Stimulated activated CD8-positive, alpha-beta memory T cell treated with anti-CD3 and anti-CD28 coated beads, Interleukin-4, amount 100 ng/mL, for 48 hours (primary cell): ENCODE results near the gene NALCN.

ENCODE experiments used
- DNase-seq: peaks from one replicate; pipeline ENCODE4 v3.0.0-alpha.2; 2020

The NALCN gene

GRCh38 chr13:101190337-101190736 lies 226.0 kb downstream of the NALCN start:
- no peak for DNase-seq

- no peak for DNase-seq
Observed at GRCh38 chr13:101185606-101186005, 230.7 kb downstream of the NALCN start.

- DNase-seq = no peak
Observed at GRCh38 chr13:101181076-101181685, 235.1 kb downstream of the NALCN start.

GRCh38 chr13:101179021-101179420 lies 237.3 kb downstream of the NALCN start:
- no peak for DNase-seq

GRCh38 chr13:101178406-101178805 lies 237.9 kb downstream of the NALCN start:
- DNase-seq = no peak

GRCh38 chr13:101170306-101170705 lies 246.0 kb downstream of the NALCN start:
- DNase-seq = no peak

- DNase-seq = no peak
Observed at GRCh38 chr13:101157261-101157660, 259.0 kb downstream of the NALCN start.

GRCh38 chr13:101155920-101156319 lies 260.4 kb downstream of the NALCN start:
- no peak for DNase-seq

- no peak for DNase-seq
Observed at GRCh38 chr13:101152184-101152583, 264.1 kb downstream of the NALCN start.

GRCh38 chr13:101150998-101151397 lies 265.3 kb downstream of the NALCN start:
- no peak for DNase-seq

GRCh38 chr13:101149735-101150384 lies 266.4 kb downstream of the NALCN start:
- DNase-seq = no peak

GRCh38 chr13:101146101-101146898 lies 270.0 kb downstream of the NALCN start:
- DNase-seq = no peak

- no peak for DNase-seq
Observed at GRCh38 chr13:101144808-101145419, 271.4 kb downstream of the NALCN start.

- no peak for DNase-seq
Observed at GRCh38 chr13:101140936-101141335, 275.4 kb downstream of the NALCN start.

- no peak for DNase-seq
Observed at GRCh38 chr13:101140087-101140770, 276.1 kb downstream of the NALCN start.

- DNase-seq = no peak
Observed at GRCh38 chr13:101139081-101139480, 277.2 kb downstream of the NALCN start.

- DNase-seq = no peak
Observed at GRCh38 chr13:101127741-101128353, 288.5 kb downstream of the NALCN start.

GRCh38 chr13:101123028-101123427 lies 293.3 kb downstream of the NALCN start:
- no peak for DNase-seq

- no peak for DNase-seq
Observed at GRCh38 chr13:101121608-101122007, 294.7 kb downstream of the NALCN start.

GRCh38 chr13:101120007-101120406 lies 296.3 kb downstream of the NALCN start:
- DNase-seq = no peak

- no peak for DNase-seq
Observed at GRCh38 chr13:101116826-101117225, 299.5 kb downstream of the NALCN start.

- no peak for DNase-seq
Observed at GRCh38 chr13:101116341-101116740, 300.0 kb downstream of the NALCN start.

- no peak for DNase-seq
Observed at GRCh38 chr13:101115762-101116171, 300.5 kb downstream of the NALCN start.
